ENCODE data around the gene TIMM17A. TPM values are rescaled to one million over a fixed set of nuclear protein-coding genes. Genes with fewer than 3 reads are reported as not detected.
A peak's percentile ranks its signal among the peaks of the same experiment; 100 is the strongest.

Gene TIMM17A
- total RNA-seq, 2 experiments from 2014 or later: 52.6 to 54.4 TPM

- H3K27me3 Mint-ChIP-seq (ENCODE audit: low read depth): no peaks in the 10 kb centered on the region
- H3K36me3 Mint-ChIP-seq (ENCODE audit: low read depth): peaks cover 17% of the 10 kb centered on the region
- CTCF ChIA-PET: no interaction called here
- no peaks in the 10 kb centered on the region for H3K9me3 Mint-ChIP-seq
- DNase-seq: no peak
- peak overlapping the region; percentile 39 for H3K27ac Mint-ChIP-seq
- no peaks in the 10 kb centered on the region for H3K4me1 Mint-ChIP-seq (ENCODE audit: low read depth)
- no peak overlapping the region for H3K4me3 Mint-ChIP-seq
- intact Hi-C loops (cut with micrococcal nuclease): no loop called here
Measured at GRCh38 chr1:201966171-201966570, 10.9 kb downstream of the TIMM17A start.

GRCh38 chr1:201968202-201968925 is 13.1 kb downstream of the TIMM17A start:
- intact Hi-C loops (cut with micrococcal nuclease): no loop called here
- Mint-ChIP-seq H3K4me3 (no peak overlapping the region), H3K4me1 (ENCODE audit: low read depth) (no peaks in the 10 kb centered on the region), H3K27ac (no peak overlapping the region), H3K36me3 (ENCODE audit: low read depth) (peaks cover 15% of the 10 kb centered on the region), H3K27me3 (ENCODE audit: low read depth) (no peaks in the 10 kb centered on the region), H3K9me3 (no peaks in the 10 kb centered on the region)
- CTCF ChIA-PET: interaction anchor here (0.6 to 1.6 kb wide), 5 partner anchors 29 to 276 kb away, joined by 3 to 12 read pairs (median 6); no protein-coding TSS in a partner anchor
- no peak for DNase-seq

GRCh38 chr1:201970334-201971159 is 15.2 kb downstream of the TIMM17A start:
- DNase-seq: no peak
- Mint-ChIP-seq H3K9me3 (no peaks in the 10 kb centered on the region), H3K4me3 (no peak overlapping the region), H3K36me3 (ENCODE audit: low read depth) (peaks cover 15% of the 10 kb centered on the region), H3K4me1 (ENCODE audit: low read depth) (no peaks in the 10 kb centered on the region), H3K27me3 (ENCODE audit: low read depth) (no peaks in the 10 kb centered on the region), H3K27ac (no peak overlapping the region)
- intact Hi-C loops (cut with micrococcal nuclease): no loop called here
- CTCF ChIA-PET: interaction anchor here (5.2 kb wide), 1 partner anchor 75 kb away, joined by 123 read pairs; no protein-coding TSS in a partner anchor

- Mint-ChIP-seq H3K9me3 (no peaks in the 10 kb centered on the region), H3K4me1 (ENCODE audit: low read depth) (peaks cover 17% of the 10 kb centered on the region), H3K27me3 (ENCODE audit: low read depth) (no peaks in the 10 kb centered on the region), H3K27ac (peak overlapping the region; percentile 53), H3K4me3 (peak overlapping the region; percentile 92), H3K36me3 (ENCODE audit: low read depth) (peaks cover 2% of the 10 kb centered on the region)
- intact Hi-C loops (cut with micrococcal nuclease): loop anchor here (1.0 kb wide), 1 partner anchor 86 kb away; no protein-coding TSS in a partner anchor
- CTCF ChIA-PET: interaction anchor here (0.6 to 4.9 kb wide), 5 partner anchors 9 to 154 kb away, joined by 3 to 28 read pairs (median 9); no protein-coding TSS in a partner anchor
- peak; percentile 67 for DNase-seq
Measured at GRCh38 chr1:201982082-201982622, 26.8 kb downstream of the TIMM17A start.

GRCh38 chr1:201982623-201983379 is 27.5 kb downstream of the TIMM17A start, which contains the start of gene RNPEP:
TSS of gene RNPEP (plus strand) at chr1:201982648. CDS start at chr1:201982667, 19 bp downstream.
- CTCF ChIA-PET: interaction anchor here (1.9 to 4.9 kb wide), 4 partner anchors 10 to 153 kb away, joined by 5 to 28 read pairs (median 10); no protein-coding TSS in a partner anchor
- DNase-seq: peak; percentile 57
- intact Hi-C loops (cut with micrococcal nuclease): loop anchor here (1.0 kb wide), 2 partner anchors 28 to 86 kb away; partner anchors contain the start of gene TIMM17A
- Mint-ChIP-seq H3K36me3 (ENCODE audit: low read depth) (peaks cover 2% of the 10 kb centered on the region), H3K27me3 (ENCODE audit: low read depth) (no peaks in the 10 kb centered on the region), H3K27ac (peak within 1 kb of the TSS; percentile 69), H3K4me1 (ENCODE audit: low read depth) (peaks cover 17% of the 10 kb centered on the region), H3K4me3 (peak within 1 kb of the TSS; percentile 92), H3K9me3 (no peaks in the 10 kb centered on the region)

- Mint-ChIP-seq H3K27me3 (ENCODE audit: low read depth) (no peaks in the 10 kb centered on the region), H3K9me3 (no peaks in the 10 kb centered on the region), H3K36me3 (ENCODE audit: low read depth) (peaks cover 2% of the 10 kb centered on the region), H3K4me3 (peak overlapping the region; percentile 87), H3K27ac (peak overlapping the region; percentile 69), H3K4me1 (ENCODE audit: low read depth) (peaks cover 17% of the 10 kb centered on the region)
- intact Hi-C loops (cut with micrococcal nuclease): loop anchor here (1.0 kb wide), 1 partner anchor 28 kb away; the partner anchor contains the start of gene TIMM17A
- CTCF ChIA-PET: interaction anchor here (1.9 to 4.9 kb wide), 3 partner anchors 11 to 88 kb away, joined by 9 to 28 read pairs (median 10); no protein-coding TSS in a partner anchor
- DNase-seq: no peak
Measured at GRCh38 chr1:201983380-201983805, 28.1 kb downstream of the TIMM17A start.

- H3K27ac Mint-ChIP-seq: no peak overlapping the region
- peaks cover 17% of the 10 kb centered on the region for H3K4me1 Mint-ChIP-seq (ENCODE audit: low read depth)
- no peaks in the 10 kb centered on the region for H3K27me3 Mint-ChIP-seq (ENCODE audit: low read depth)
- DNase-seq: no peak
- no peaks in the 10 kb centered on the region for H3K9me3 Mint-ChIP-seq
- H3K36me3 Mint-ChIP-seq (ENCODE audit: low read depth): peaks cover 2% of the 10 kb centered on the region
- H3K4me3 Mint-ChIP-seq: no peak overlapping the region
- intact Hi-C loops (cut with micrococcal nuclease): no loop called here
- CTCF ChIA-PET: interaction anchor here (2.0 to 4.9 kb wide), 2 partner anchors 15 to 89 kb away, joined by 11 to 28 read pairs; no protein-coding TSS in a partner anchor
Measured at GRCh38 chr1:201984446-201984845, 29.1 kb downstream of the TIMM17A start.

- Mint-ChIP-seq H3K4me1 (ENCODE audit: low read depth) (peaks cover 17% of the 10 kb centered on the region), H3K27ac (no peak overlapping the region)
- CTCF ChIA-PET: interaction anchor here (0.6 to 4.9 kb wide), 4 partner anchors 14 to 150 kb away, joined by 3 to 28 read pairs (median 10); no protein-coding TSS in a partner anchor
Measured at GRCh38 chr1:201985355-201985754, 30.1 kb downstream of the TIMM17A start.

GRCh38 chr1:201988601-201989000 is 33.3 kb downstream of the TIMM17A start:
- H3K27me3 Mint-ChIP-seq (ENCODE audit: low read depth): no peaks in the 10 kb centered on the region
- CTCF ChIA-PET: interaction anchor here (1.7 to 2.2 kb wide), 2 partner anchors 11 to 16 kb away, joined by 7 to 10 read pairs; no protein-coding TSS in a partner anchor
- no peak for DNase-seq
- intact Hi-C loops (cut with micrococcal nuclease): no loop called here
- no peak overlapping the region for H3K27ac Mint-ChIP-seq
- no peak overlapping the region for H3K4me3 Mint-ChIP-seq
- H3K36me3 Mint-ChIP-seq (ENCODE audit: low read depth): peaks cover 10% of the 10 kb centered on the region
- H3K4me1 Mint-ChIP-seq (ENCODE audit: low read depth): peaks cover 5% of the 10 kb centered on the region
- H3K9me3 Mint-ChIP-seq: no peaks in the 10 kb centered on the region

More at GRCh38 chr1:201985355-201985754, 30.1 kb downstream of the TIMM17A start:
- H3K9me3 Mint-ChIP-seq: no peaks in the 10 kb centered on the region
- H3K4me3 Mint-ChIP-seq: no peak overlapping the region
- H3K36me3 Mint-ChIP-seq (ENCODE audit: low read depth): peaks cover 6% of the 10 kb centered on the region
- no peaks in the 10 kb centered on the region for H3K27me3 Mint-ChIP-seq (ENCODE audit: low read depth)
- no peak for DNase-seq
- intact Hi-C loops (cut with micrococcal nuclease): no loop called here

GRCh38 chr1:201989354-201990128 is 34.2 kb downstream of the TIMM17A start:
- H3K9me3 Mint-ChIP-seq: no peaks in the 10 kb centered on the region
- H3K27ac Mint-ChIP-seq: no peak overlapping the region
- H3K4me1 Mint-ChIP-seq (ENCODE audit: low read depth): no peaks in the 10 kb centered on the region
- CTCF ChIA-PET: interaction anchor here (1.7 to 2.2 kb wide), 2 partner anchors 10 to 17 kb away, joined by 7 to 10 read pairs; no protein-coding TSS in a partner anchor
- DNase-seq: no peak
- intact Hi-C loops (cut with micrococcal nuclease): no loop called here
- no peak overlapping the region for H3K4me3 Mint-ChIP-seq
- peaks cover 14% of the 10 kb centered on the region for H3K36me3 Mint-ChIP-seq (ENCODE audit: low read depth)
- no peaks in the 10 kb centered on the region for H3K27me3 Mint-ChIP-seq (ENCODE audit: low read depth)

Data from activated naive CD4-positive, alpha-beta T cell treated with anti-CD3 and anti-CD28 coated beads for 36 hours (primary cell).